AG09309 (cell line): Measurements from ENCODE around the gene DPPA5.

Experiments
- DNase-seq: peaks from one replicate; pipeline ENCODE4 v3.0.0-alpha.2; 2010; ENCODE audit warnings: low read depth
- H3K4me3 ChIP-seq: 2 replicates; pipeline ENCODE4 v1.5.1; 2011; ENCODE audit warnings: mild to moderate bottlenecking, low read depth, low read length, moderate library complexity; ENCODE audit not compliant: control insufficient read depth
- CTCF ChIP-seq: IDR thresholded peaks from 2 replicates; pipeline ENCODE4 v1.5.1; 2011; ENCODE audit warnings: mild to moderate bottlenecking, low read depth, low read length, inconsistent platforms; ENCODE audit not compliant: insufficient read depth, control insufficient read depth; ENCODE audit errors: missing control alignments

The DPPA5 gene

GRCh38 chr6:73349311-73349710, 4.8 kb downstream of the DPPA5 start:
- no peak overlapping the region for H3K4me3 ChIP-seq
- no peak for TF ChIP-seq CTCF
- no peak for DNase-seq

GRCh38 chr6:73348550-73349204, 5.4 kb downstream of the DPPA5 start:
- no peak for TF ChIP-seq CTCF
- DNase-seq, result no peak

GRCh38 chr6:73343164-73343563, 10.9 kb downstream of the DPPA5 start:
- H3K4me3 ChIP-seq, result no peak overlapping the region
- DNase-seq, result no peak
- no peak for TF ChIP-seq CTCF

More at GRCh38 chr6:73348550-73349204, 5.4 kb downstream of the DPPA5 start:
- H3K4me3 ChIP-seq, result no peak overlapping the region

- no peak for TF ChIP-seq CTCF
- no peak for DNase-seq
- H3K4me3 ChIP-seq, result no peak overlapping the region
Observed at GRCh38 chr6:73342174-73342573, 11.9 kb downstream of the DPPA5 start.

GRCh38 chr6:73341335-73341734, 12.7 kb downstream of the DPPA5 start:
- no peak for DNase-seq
- no peak for TF ChIP-seq CTCF
- no peak overlapping the region for H3K4me3 ChIP-seq

GRCh38 chr6:73340048-73340447, 14.0 kb downstream of the DPPA5 start:
- DNase-seq, result no peak
- TF ChIP-seq CTCF, result no peak
- no peak overlapping the region for H3K4me3 ChIP-seq
